Stimulated activated CD8-positive, alpha-beta memory T cell treated with anti-CD3 and anti-CD28 coated beads, Interleukin-12 subunit alpha, Interleukin-12 subunit beta, amount 100 ng/mL, for 24 hours (primary cell): Measurements from ENCODE around the gene HPSE2.
"Not testable (repeated sequence)": the region's sequence is repeated elsewhere in the genome, so short reads cannot be mapped to it uniquely, and the experiment has no call there.

ENCODE experiments used
- DNase-seq: peaks from one replicate; pipeline ENCODE4 v3.0.0-alpha.2; 2020; ENCODE audit errors: extremely low read depth

The HPSE2 gene

GRCh38 chr10:99005254-99005653 is 230.4 kb downstream of the HPSE2 start:
- no peak for DNase-seq

GRCh38 chr10:99004738-99005137 is 230.9 kb downstream of the HPSE2 start:
- no peak for DNase-seq

- no peak for DNase-seq
Measured at GRCh38 chr10:99002392-99002791, 233.3 kb downstream of the HPSE2 start.

- DNase-seq: no peak
Measured at GRCh38 chr10:98997596-98997995, 238.1 kb downstream of the HPSE2 start.

GRCh38 chr10:98994030-98994429 is 241.6 kb downstream of the HPSE2 start:
- no peak for DNase-seq

GRCh38 chr10:98983751-98984150 is 251.9 kb downstream of the HPSE2 start:
- not testable (repeated sequence) for DNase-seq

- DNase-seq: no peak
Measured at GRCh38 chr10:98980353-98980752, 255.3 kb downstream of the HPSE2 start.

- no peak for DNase-seq
Measured at GRCh38 chr10:98971464-98971863, 264.2 kb downstream of the HPSE2 start.

- no peak for DNase-seq
Measured at GRCh38 chr10:98967601-98968000, 268.1 kb downstream of the HPSE2 start.

GRCh38 chr10:98963608-98964007 is 272.0 kb downstream of the HPSE2 start:
- no peak for DNase-seq

- DNase-seq: no peak
Measured at GRCh38 chr10:98959379-98959778, 276.3 kb downstream of the HPSE2 start.

GRCh38 chr10:98957801-98958200 is 277.9 kb downstream of the HPSE2 start:
- no peak for DNase-seq

GRCh38 chr10:98956576-98957260 is 278.9 kb downstream of the HPSE2 start:
- no peak for DNase-seq

GRCh38 chr10:98953251-98953650 is 282.4 kb downstream of the HPSE2 start:
- DNase-seq: no peak

GRCh38 chr10:98951269-98952000 is 284.2 kb downstream of the HPSE2 start:
- no peak for DNase-seq

- no peak for DNase-seq
Measured at GRCh38 chr10:98950106-98950505, 285.5 kb downstream of the HPSE2 start.

- no peak for DNase-seq
Measured at GRCh38 chr10:98949306-98949705, 286.3 kb downstream of the HPSE2 start.

GRCh38 chr10:98943681-98944080 is 292.0 kb downstream of the HPSE2 start:
- no peak for DNase-seq

GRCh38 chr10:98929709-98930108 is 305.9 kb downstream of the HPSE2 start:
- no peak for DNase-seq

GRCh38 chr10:98925651-98926050 is 310.0 kb downstream of the HPSE2 start:
- DNase-seq: no peak

- no peak for DNase-seq
Measured at GRCh38 chr10:98924526-98924925, 311.1 kb downstream of the HPSE2 start.

GRCh38 chr10:98921316-98921715 is 314.3 kb downstream of the HPSE2 start:
- DNase-seq: no peak

- DNase-seq: no peak
Measured at GRCh38 chr10:98920807-98921206, 314.8 kb downstream of the HPSE2 start.
